Fibroblast of lung (primary cell): Measurements from ENCODE around the gene NRCAM. TPM values are rescaled to one million over a fixed set of nuclear protein-coding genes. Genes with fewer than 3 reads are reported as not detected.

ENCODE experiments used
- DNase-seq, 2 donors: peaks; one replicate each; pipeline versions ENCODE4 v3.0.0 to v3.0.0-alpha.2; 2010; ENCODE audit warnings: low read depth in 2 of 2
- H2AFZ ChIP-seq: 2 replicates; pipeline ENCODE4 v1.5.1; 2012; ENCODE audit warnings: low read length, control low read depth, inconsistent platforms
- H3K27ac ChIP-seq: 2 replicates; pipeline ENCODE4 v1.5.1; 2011; ENCODE audit warnings: low read length, control low read depth; ENCODE audit not compliant: insufficient read depth
- H3K27me3 ChIP-seq: 2 replicates; pipeline ENCODE4 v1.5.1; 2011; ENCODE audit warnings: mild to moderate bottlenecking, low read length; ENCODE audit not compliant: control insufficient read depth, insufficient read depth
- H3K36me3 ChIP-seq: 2 replicates; pipeline ENCODE4 v1.5.1; 2011; ENCODE audit warnings: low read length; ENCODE audit not compliant: control insufficient read depth, insufficient read depth
- H3K4me1 ChIP-seq: 2 replicates; pipeline ENCODE4 v1.5.1; 2011; ENCODE audit warnings: low read length; ENCODE audit not compliant: control insufficient read depth, insufficient read depth; ENCODE audit errors: extremely low read depth
- H3K4me2 ChIP-seq: 2 replicates; pipeline ENCODE4 v1.5.1; 2011; ENCODE audit warnings: low read length, control low read depth; ENCODE audit not compliant: insufficient read depth; ENCODE audit errors: extremely low read depth
- H3K4me3 ChIP-seq, 4 experiments: fragments of 200-600 bp in 1 of 4; sonication (generic) in 1 of 4; replicated peaks in 1 of 4; 2 replicates each; pipeline ENCODE4 v1.5.1; 2011 to 2016; ENCODE audit warnings: low read length in 4 of 4, low read depth in 3 of 4, mild to moderate bottlenecking in 3 of 4, control low read depth in 2 of 4, inconsistent platforms in 1 of 4, mixed read lengths in 1 of 4; ENCODE audit not compliant: insufficient read depth in 1 of 4; ENCODE audit errors: control extremely low read depth in 1 of 4
- H3K79me2 ChIP-seq: 2 replicates; pipeline ENCODE4 v1.5.1; 2012; ENCODE audit warnings: mild to moderate bottlenecking, low read length, inconsistent platforms; ENCODE audit not compliant: control insufficient read depth, insufficient read depth
- H3K9ac ChIP-seq: 2 replicates; pipeline ENCODE4 v1.5.1; 2011; ENCODE audit warnings: mild to moderate bottlenecking, low read length, control low read depth; ENCODE audit not compliant: insufficient read depth
- H3K9me3 ChIP-seq: 2 replicates; pipeline ENCODE4 v1.5.1; 2012; ENCODE audit warnings: low read depth, low read length; ENCODE audit not compliant: control insufficient read depth, insufficient read depth
- H4K20me1 ChIP-seq: 2 replicates; pipeline ENCODE4 v1.5.1; 2011; ENCODE audit warnings: low read length; ENCODE audit not compliant: control insufficient read depth, insufficient read depth; ENCODE audit errors: extremely low read depth
- EZH2 ChIP-seq: IDR thresholded peaks from 2 replicates; pipeline ENCODE4 v1.5.1; 2012; ENCODE audit warnings: low read length, control low read depth, mild to moderate bottlenecking; ENCODE audit errors: missing control alignments
- polyA plus RNA-seq, 2 donors: library from polyadenylated mRNA; depleted of rRNA in 1 of 2; stranded (reverse) in 1 of 2; unstranded in 1 of 2; fragments of >200 nt; gene quantifications; 2 replicates each; pipeline ENCODE4 v1.2.1, GENCODE V29; 2011 to 2012; ENCODE audit warnings: missing spikeins in 1 of 2
- total RNA-seq: library from RNA; depleted of rRNA; stranded (reverse); fragments of >200 nt; gene quantifications from 2 replicates; pipeline ENCODE4 v1.2.1, GENCODE V29; 2014
- TF ChIP-seq, protein P1 (sequence below), 2 donors: IDR thresholded peaks in 1 of 2; conservative IDR thresholded peaks in 1 of 2; 1 replicate in 1 of 2; 2 replicates in 1 of 2; pipeline ENCODE4 v1.5.1; 2011 to 2012; ENCODE audit warnings: low read length in 2 of 2, control low read depth in 1 of 2, inconsistent platforms in 1 of 2, low read depth in 1 of 2, mild to moderate bottlenecking in 1 of 2

The NRCAM gene
- total and polyA plus RNA-seq, 2 donors (not counting 1 experiment from before 2014, with no cell fraction given) = 2.1 to 2.2 TPM

DNA sequence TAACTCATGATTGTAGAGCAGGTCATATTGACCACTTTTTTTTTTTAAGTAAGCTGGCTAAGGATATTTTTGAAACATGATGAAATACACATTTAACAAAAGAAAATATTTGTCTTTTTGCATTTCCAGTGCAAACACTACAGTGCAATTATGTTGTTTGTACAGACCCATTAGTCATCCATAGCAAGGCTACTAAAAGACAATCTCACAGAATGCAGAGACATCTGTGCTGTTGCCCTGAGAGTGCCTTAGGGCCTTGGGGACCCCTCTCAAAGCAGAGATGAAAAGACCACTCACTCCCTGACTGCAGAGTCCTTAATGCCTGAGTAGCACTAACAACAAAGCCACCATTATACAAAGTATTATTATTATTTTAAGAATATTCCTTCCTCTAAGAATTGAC, 104.5 kb downstream of the NRCAM start:
- Histone ChIP-seq H2AFZ (no peak overlapping the region), H3K4me3 (no peak overlapping the region), H3K4me1 (no peaks in the 10 kb centered on the region), H3K79me2 (no peaks in the 10 kb centered on the region), H3K27ac (no peak overlapping the region), H3K4me2 (no peak overlapping the region), H3K9ac (no peak overlapping the region), H3K36me3 (no peaks in the 10 kb centered on the region), H3K9me3 (no peaks in the 10 kb centered on the region), H4K20me1 (no peaks in the 10 kb centered on the region), H3K27me3 (no peaks in the 10 kb centered on the region)
- TF ChIP-seq, protein P1, sequence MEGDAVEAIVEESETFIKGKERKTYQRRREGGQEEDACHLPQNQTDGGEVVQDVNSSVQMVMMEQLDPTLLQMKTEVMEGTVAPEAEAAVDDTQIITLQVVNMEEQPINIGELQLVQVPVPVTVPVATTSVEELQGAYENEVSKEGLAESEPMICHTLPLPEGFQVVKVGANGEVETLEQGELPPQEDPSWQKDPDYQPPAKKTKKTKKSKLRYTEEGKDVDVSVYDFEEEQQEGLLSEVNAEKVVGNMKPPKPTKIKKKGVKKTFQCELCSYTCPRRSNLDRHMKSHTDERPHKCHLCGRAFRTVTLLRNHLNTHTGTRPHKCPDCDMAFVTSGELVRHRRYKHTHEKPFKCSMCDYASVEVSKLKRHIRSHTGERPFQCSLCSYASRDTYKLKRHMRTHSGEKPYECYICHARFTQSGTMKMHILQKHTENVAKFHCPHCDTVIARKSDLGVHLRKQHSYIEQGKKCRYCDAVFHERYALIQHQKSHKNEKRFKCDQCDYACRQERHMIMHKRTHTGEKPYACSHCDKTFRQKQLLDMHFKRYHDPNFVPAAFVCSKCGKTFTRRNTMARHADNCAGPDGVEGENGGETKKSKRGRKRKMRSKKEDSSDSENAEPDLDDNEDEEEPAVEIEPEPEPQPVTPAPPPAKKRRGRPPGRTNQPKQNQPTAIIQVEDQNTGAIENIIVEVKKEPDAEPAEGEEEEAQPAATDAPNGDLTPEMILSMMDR (conservative IDR thresholded peaks at IDR 0.05 in 1 of 2, IDR thresholded peaks at IDR 0.05 in 1 of 2; ENCODE audit: low read depth in 1 of 2, low read length in 2 of 2) = no peak
- peak in 1 of 2 donors; percentile 40 for DNase-seq

DNA sequence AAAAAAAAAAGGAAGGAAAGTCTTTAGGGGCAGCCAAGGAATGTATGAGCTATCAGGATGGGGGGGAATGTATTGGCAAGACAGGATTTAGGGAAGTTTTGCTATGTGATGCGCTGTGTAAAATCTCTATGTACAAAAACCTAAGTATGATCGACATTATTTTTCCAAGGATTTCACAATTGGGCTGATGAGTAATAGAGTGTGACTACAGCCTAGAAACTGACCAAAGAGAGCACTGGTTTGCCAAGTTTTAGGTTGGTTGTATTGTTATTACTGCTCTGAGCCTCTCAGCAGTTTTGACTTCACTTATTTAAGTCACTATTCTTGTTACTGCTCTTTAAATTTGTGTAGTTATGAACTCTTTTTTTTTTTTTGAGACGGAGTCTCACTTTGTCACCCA, 107.3 kb downstream of the NRCAM start:
- TF ChIP-seq, protein P1 (conservative IDR thresholded peaks at IDR 0.05 in 1 of 2, IDR thresholded peaks at IDR 0.05 in 1 of 2; ENCODE audit: low read depth in 1 of 2, low read length in 2 of 2) = no peak
- no peak for TF ChIP-seq EZH2
- Histone ChIP-seq H2AFZ (no peak overlapping the region), H3K27ac (no peak overlapping the region), H3K9ac (no peak overlapping the region), H3K36me3 (no peaks in the 10 kb centered on the region), H3K9me3 (no peaks in the 10 kb centered on the region), H3K4me3 (no peak overlapping the region), H3K4me1 (no peaks in the 10 kb centered on the region), H4K20me1 (no peaks in the 10 kb centered on the region), H3K4me2 (no peak overlapping the region), H3K27me3 (no peaks in the 10 kb centered on the region), H3K79me2 (no peaks in the 10 kb centered on the region)
- peak; percentile 84 to 91 for DNase-seq

DNA sequence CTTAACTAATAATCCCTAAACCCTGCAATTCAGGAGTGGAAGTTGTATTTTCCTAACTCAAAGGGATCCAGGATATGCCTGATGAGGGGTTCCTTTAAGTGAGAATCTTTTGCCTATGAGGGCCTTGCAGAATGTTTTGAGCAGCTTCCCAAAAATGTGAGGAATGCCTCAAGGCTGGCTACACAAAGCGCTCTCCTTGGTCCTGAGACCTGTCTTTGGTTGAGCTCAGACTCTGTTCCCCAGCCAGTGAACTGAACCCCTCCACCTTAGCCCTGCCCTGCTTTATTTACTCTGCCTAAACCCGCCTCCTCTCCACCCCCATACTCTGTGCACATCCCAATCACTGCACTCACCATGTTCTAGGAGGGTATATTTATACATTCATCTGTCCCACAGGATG, 108.6 kb downstream of the NRCAM start:
- no peak for TF ChIP-seq EZH2
- TF ChIP-seq, protein P1 (conservative IDR thresholded peaks at IDR 0.05 in 1 of 2, IDR thresholded peaks at IDR 0.05 in 1 of 2; ENCODE audit: low read depth in 1 of 2, low read length in 2 of 2) = no peak
- Histone ChIP-seq H3K36me3 (no peaks in the 10 kb centered on the region), H3K4me2 (no peak overlapping the region), H3K27me3 (no peaks in the 10 kb centered on the region), H3K27ac (no peak overlapping the region), H2AFZ (no peak overlapping the region), H3K9me3 (no peaks in the 10 kb centered on the region), H3K4me3 (no peak overlapping the region), H3K9ac (no peak overlapping the region), H3K4me1 (no peaks in the 10 kb centered on the region), H3K79me2 (no peaks in the 10 kb centered on the region), H4K20me1 (no peaks in the 10 kb centered on the region)
- DNase-seq = peak; percentile 64 to 77
